ENCODE measurements around the gene DNAL4.

DNAL4 gene

GRCh38 chr22:38793721-38794466 lies at the start of gene DNAL4:
Gene DNAL4, minus strand, starts transcription at chr22:38794143. Its CDS starts 11,412 bp downstream, at chr22:38782731.
- DNase-seq (ENCODE audit: low read depth in 2 of 2), result peak; percentile 99
- peak within 1 kb of the TSS; percentile 80 to 88 for H3K4me3 ChIP-seq (replicated peaks in 1 of 2; ENCODE audit: low read depth in 2 of 2, low read length in 2 of 2)
- TF ChIP-seq CTCF (IDR thresholded peaks at IDR 0.05; ENCODE audit: low read depth, low read length), result no peak

GRCh38 chr22:38843201-38843656 lies 49.3 kb upstream of the DNAL4 start:
- TF ChIP-seq CTCF (IDR thresholded peaks at IDR 0.05; ENCODE audit: low read depth, low read length), result no peak
- peak overlapping the region; percentile 25 to 26 for H3K4me3 ChIP-seq (replicated peaks in 1 of 2; ENCODE audit: low read depth in 2 of 2, low read length in 2 of 2)
- DNase-seq (ENCODE audit: low read depth in 2 of 2), result peak; percentile 55 to 85

- peak overlapping the region; percentile 25 to 26 for H3K4me3 ChIP-seq (replicated peaks in 1 of 2; ENCODE audit: low read depth in 2 of 2, low read length in 2 of 2)
- TF ChIP-seq CTCF (IDR thresholded peaks at IDR 0.05; ENCODE audit: low read depth, low read length), result no peak
Measured at GRCh38 chr22:38842512-38843200, 48.7 kb upstream of the DNAL4 start.

GRCh38 chr22:38841635-38842034 lies 47.7 kb upstream of the DNAL4 start:
- no peak overlapping the region for H3K4me3 ChIP-seq (replicated peaks in 1 of 2; ENCODE audit: low read depth in 2 of 2, low read length in 2 of 2)
- TF ChIP-seq CTCF (IDR thresholded peaks at IDR 0.05; ENCODE audit: low read depth, low read length), result no peak

More at GRCh38 chr22:38842512-38843200, 48.7 kb upstream of the DNAL4 start:
- DNase-seq (ENCODE audit: low read depth in 2 of 2), result no peak

GRCh38 chr22:38841211-38841610 lies 47.3 kb upstream of the DNAL4 start:
- no peak for TF ChIP-seq CTCF (IDR thresholded peaks at IDR 0.05; ENCODE audit: low read depth, low read length)
- no peak overlapping the region for H3K4me3 ChIP-seq (replicated peaks in 1 of 2; ENCODE audit: low read depth in 2 of 2, low read length in 2 of 2)
- no peak for DNase-seq (ENCODE audit: low read depth in 2 of 2)

More at GRCh38 chr22:38841635-38842034, 47.7 kb upstream of the DNAL4 start:
- DNase-seq (ENCODE audit: low read depth in 2 of 2), result no peak

GRCh38 chr22:38840129-38840528 lies 46.2 kb upstream of the DNAL4 start:
- no peak overlapping the region for H3K4me3 ChIP-seq (replicated peaks in 1 of 2; ENCODE audit: low read depth in 2 of 2, low read length in 2 of 2)
- no peak for DNase-seq (ENCODE audit: low read depth in 2 of 2)
- no peak for TF ChIP-seq CTCF (IDR thresholded peaks at IDR 0.05; ENCODE audit: low read depth, low read length)
